Upper lobe of left lung (tissue), 4 donors: Measurements from ENCODE around the gene TSPOAP1.

Experiments
- EP300 ChIP-seq, 4 donors: sonication (generic); formaldehyde crosslinking; IDR thresholded peaks; one replicate each; pipeline ENCODE4 v1.5.1; 2017; ENCODE audit warnings: antibody characterized with exemption in 4 of 4, control low read depth in 2 of 4
- POLR2A ChIP-seq, 4 donors: fragments of 450-650 bp; IDR thresholded peaks; one replicate each; pipeline ENCODE4 v1.5.1; 2016 to 2017; ENCODE audit warnings: antibody characterized with exemption in 4 of 4, mild to moderate bottlenecking in 2 of 4
- TF ChIP-seq, protein P1 (sequence below), 6 experiments: fragments of 450-650 bp in 4 of 6; fragments of 200-600 bp in 2 of 6; sonication (generic) in 2 of 6; IDR thresholded peaks; one replicate each; pipeline ENCODE4 v1.5.1; 2016 to 2019; ENCODE audit warnings: antibody characterized with exemption in 6 of 6

DNA sequence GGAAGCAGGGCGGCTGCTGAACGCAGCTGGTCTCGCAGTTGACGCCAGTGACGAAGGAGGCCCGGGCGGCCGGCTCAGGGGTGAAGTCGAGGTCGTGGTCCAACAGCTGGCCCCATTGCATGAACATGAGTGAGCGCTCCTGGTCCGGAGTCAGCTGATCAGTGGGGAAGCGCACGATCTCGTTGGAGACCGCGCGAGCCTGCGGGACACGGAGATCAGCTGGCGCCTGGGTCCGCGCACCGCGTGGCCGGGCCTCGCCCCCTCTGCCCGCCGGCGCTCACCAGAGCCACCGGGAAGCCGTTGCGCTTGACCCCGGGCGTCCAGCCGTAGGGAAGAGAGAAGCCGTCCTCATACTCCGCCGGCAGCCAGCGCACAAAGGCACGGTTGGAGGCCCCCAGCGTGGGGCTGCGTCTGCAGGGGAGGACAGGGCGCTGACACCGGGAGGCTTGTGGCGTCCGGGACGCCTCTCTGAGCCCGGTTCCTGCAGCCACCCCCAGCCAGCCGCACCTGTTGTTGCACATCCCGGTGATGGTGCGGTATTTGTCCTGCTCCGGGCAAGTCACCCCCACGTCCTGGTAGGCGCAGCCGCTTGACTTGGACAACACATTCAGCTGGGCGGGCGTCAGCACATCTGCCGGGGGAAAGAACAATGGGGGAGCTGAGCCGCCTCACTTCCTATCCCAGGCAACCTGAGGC lies 49.4 kb downstream of the TSPOAP1 start:
- TF ChIP-seq, protein P1, sequence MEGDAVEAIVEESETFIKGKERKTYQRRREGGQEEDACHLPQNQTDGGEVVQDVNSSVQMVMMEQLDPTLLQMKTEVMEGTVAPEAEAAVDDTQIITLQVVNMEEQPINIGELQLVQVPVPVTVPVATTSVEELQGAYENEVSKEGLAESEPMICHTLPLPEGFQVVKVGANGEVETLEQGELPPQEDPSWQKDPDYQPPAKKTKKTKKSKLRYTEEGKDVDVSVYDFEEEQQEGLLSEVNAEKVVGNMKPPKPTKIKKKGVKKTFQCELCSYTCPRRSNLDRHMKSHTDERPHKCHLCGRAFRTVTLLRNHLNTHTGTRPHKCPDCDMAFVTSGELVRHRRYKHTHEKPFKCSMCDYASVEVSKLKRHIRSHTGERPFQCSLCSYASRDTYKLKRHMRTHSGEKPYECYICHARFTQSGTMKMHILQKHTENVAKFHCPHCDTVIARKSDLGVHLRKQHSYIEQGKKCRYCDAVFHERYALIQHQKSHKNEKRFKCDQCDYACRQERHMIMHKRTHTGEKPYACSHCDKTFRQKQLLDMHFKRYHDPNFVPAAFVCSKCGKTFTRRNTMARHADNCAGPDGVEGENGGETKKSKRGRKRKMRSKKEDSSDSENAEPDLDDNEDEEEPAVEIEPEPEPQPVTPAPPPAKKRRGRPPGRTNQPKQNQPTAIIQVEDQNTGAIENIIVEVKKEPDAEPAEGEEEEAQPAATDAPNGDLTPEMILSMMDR (IDR thresholded peaks at IDR 0.05): no peak
- TF ChIP-seq POLR2A (IDR thresholded peaks at IDR 0.05) (peak in 1 of 4 donors; percentile 23), EP300 (IDR thresholded peaks at IDR 0.05) (no peak)
